ENCODE data around the gene FCHO1. TPM values are rescaled to one million over a fixed set of nuclear protein-coding genes. Genes with fewer than 3 reads are reported as not detected.

Gene FCHO1
- total RNA-seq, 4 donors from 2014 or later = 0.60 to 26.9 (median 3.8) TPM

GRCh38 chr19:17752865-17753639 lies 1.8 kb downstream of the FCHO1 start:
- WGBS, 2 donors (ENCODE audit: low coverage in 1 of 2) = 82 to 89% methylated on average over 5 to 7 of the region's 7 CpGs
- intact Hi-C loops (cut with DNase I; ENCODE audit: low total_unique reads) = no loop called here

GRCh38 chr19:17753976-17754375 lies 2.7 kb downstream of the FCHO1 start:
- no peaks in the 10 kb centered on the region for H3K36me3 ChIP-seq
- no peak overlapping the region for H3K27ac ChIP-seq
- no peak for DNase-seq
- H3K27me3 ChIP-seq = no peaks in the 10 kb centered on the region
- intact Hi-C loops (cut with DNase I; ENCODE audit: low total_unique reads) = no loop called here
- TF ChIP-seq EP300 (IDR thresholded peaks at IDR 0.05; ENCODE audit: low read depth) (no peak), POLR2AphosphoS5 (IDR thresholded peaks at IDR 0.05) (no peak), POLR2A (IDR thresholded peaks at IDR 0.05) (no peak), CTCF (IDR thresholded peaks at IDR 0.05) (no peak)
- H3K9me3 ChIP-seq = no peaks in the 10 kb centered on the region
- in situ Hi-C loops (cut with MboI; ENCODE audit: low pct_ligation_motif_present in 1 of 4, low pct_unique_long_range_greater_than_20kb in 1 of 4, low sequenced_read_pairs in 3 of 4) = no loop called here
- H3K4me3 ChIP-seq = no peak overlapping the region
- peaks cover 0 to 16% (median 3%) of the 10 kb centered on the region in 4 donors for H3K4me1 ChIP-seq
- 53% methylated on average over 9 of the region's 9 CpGs; no CpG with 5 or more reads in 1 of the 2 donors for WGBS, 2 donors (ENCODE audit: low coverage in 1 of 2)

More at GRCh38 chr19:17752865-17753639, 1.8 kb downstream of the FCHO1 start:
- TF ChIP-seq POLR2AphosphoS5 (IDR thresholded peaks at IDR 0.05) (no peak), EP300 (IDR thresholded peaks at IDR 0.05; ENCODE audit: low read depth) (no peak), CTCF (IDR thresholded peaks at IDR 0.05) (no peak), POLR2A (IDR thresholded peaks at IDR 0.05) (no peak)
- Histone ChIP-seq H3K27me3 (no peaks in the 10 kb centered on the region), H3K4me3 (no peak overlapping the region), H3K27ac (no peak overlapping the region), H3K36me3 (no peaks in the 10 kb centered on the region), H3K4me1 (peaks cover 0 to 18% (median 3%) of the 10 kb centered on the region in 4 donors), H3K9me3 (no peaks in the 10 kb centered on the region)
- DNase-seq = no peak
- in situ Hi-C loops (cut with MboI; ENCODE audit: low pct_ligation_motif_present in 1 of 4, low pct_unique_long_range_greater_than_20kb in 1 of 4, low sequenced_read_pairs in 3 of 4) = no loop called here

- Histone ChIP-seq H3K4me3 (no peak overlapping the region), H3K27ac (no peak overlapping the region), H3K27me3 (no peaks in the 10 kb centered on the region), H3K9me3 (no peaks in the 10 kb centered on the region), H3K36me3 (no peaks in the 10 kb centered on the region), H3K4me1 (peaks cover 0 to 16% (median 3%) of the 10 kb centered on the region in 4 donors)
- no peak for DNase-seq
- 73% methylated on average over 5 of the region's 5 CpGs; no CpG with 5 or more reads in 1 of the 2 donors for WGBS, 2 donors (ENCODE audit: low coverage in 1 of 2)
- TF ChIP-seq EP300 (IDR thresholded peaks at IDR 0.05; ENCODE audit: low read depth) = no peak
- no peak for TF ChIP-seq POLR2AphosphoS5 (IDR thresholded peaks at IDR 0.05)
- no peak for TF ChIP-seq CTCF (IDR thresholded peaks at IDR 0.05)
- no peak for TF ChIP-seq POLR2A (IDR thresholded peaks at IDR 0.05)
- in situ Hi-C loops (cut with MboI; ENCODE audit: low pct_ligation_motif_present in 1 of 4, low pct_unique_long_range_greater_than_20kb in 1 of 4, low sequenced_read_pairs in 3 of 4) (no loop called here), intact Hi-C loops (cut with DNase I; ENCODE audit: low total_unique reads) (no loop called here)
Measured at GRCh38 chr19:17754634-17755442, 3.6 kb downstream of the FCHO1 start.

- no peak for TF ChIP-seq CTCF (IDR thresholded peaks at IDR 0.05)
- no peak for TF ChIP-seq EP300 (IDR thresholded peaks at IDR 0.05; ENCODE audit: low read depth)
- TF ChIP-seq POLR2A (IDR thresholded peaks at IDR 0.05) = no peak
- no peak for TF ChIP-seq POLR2AphosphoS5 (IDR thresholded peaks at IDR 0.05)
- no peaks in the 10 kb centered on the region for H3K9me3 ChIP-seq
- DNase-seq = no peak
- intact Hi-C loops (cut with DNase I; ENCODE audit: low total_unique reads) = no loop called here
- peaks cover 0 to 16% (median 3%) of the 10 kb centered on the region in 4 donors for H3K4me1 ChIP-seq
- H3K36me3 ChIP-seq = no peaks in the 10 kb centered on the region
- H3K27me3 ChIP-seq = no peaks in the 10 kb centered on the region
- WGBS, 2 donors (ENCODE audit: low coverage in 1 of 2) = 60% methylated on average over 1 of the region's 1 CpG; no CpG with 5 or more reads in 1 of the 2 donors
- no peak overlapping the region for H3K27ac ChIP-seq
- in situ Hi-C loops (cut with MboI; ENCODE audit: low pct_ligation_motif_present in 1 of 4, low pct_unique_long_range_greater_than_20kb in 1 of 4, low sequenced_read_pairs in 3 of 4) = no loop called here
- no peak overlapping the region for H3K4me3 ChIP-seq
Measured at GRCh38 chr19:17755443-17755890, 4.2 kb downstream of the FCHO1 start.

All from transverse colon (tissue), 4 donors.